KMS-11 (cell line): ENCODE data around the gene PRSS53.

ENCODE experiments used
- H2AFZ ChIP-seq: fragments of 200-600 bp; sonication (generic); 2 replicates; pipeline ENCODE4 v1.6.1; 2016; ENCODE audit warnings: antibody characterized with exemption, mixed run types, low read depth
- H3K27ac ChIP-seq: fragments of 200-600 bp; sonication (generic); 2 replicates; pipeline ENCODE4 v1.6.1; 2016; ENCODE audit warnings: mild to moderate bottlenecking, mixed run types
- H3K27me3 ChIP-seq: fragments of 200-600 bp; sonication (generic); 2 replicates; pipeline ENCODE4 v1.6.1; 2017; ENCODE audit warnings: mild to moderate bottlenecking, low read depth, mixed run types, moderate library complexity; ENCODE audit not compliant: insufficient read depth
- H3K36me3 ChIP-seq: fragments of 200-600 bp; sonication (generic); 2 replicates; pipeline ENCODE4 v1.6.1; 2017; ENCODE audit warnings: mild to moderate bottlenecking, mixed run types; ENCODE audit not compliant: insufficient read depth
- H3K4me1 ChIP-seq: fragments of 200-600 bp; sonication (generic); 2 replicates; pipeline ENCODE4 v1.6.1; 2016; ENCODE audit warnings: mild to moderate bottlenecking, low read depth, mixed run types; ENCODE audit not compliant: poor library complexity, severe bottlenecking
- H3K4me2 ChIP-seq: fragments of 200-600 bp; sonication (generic); 2 replicates; pipeline ENCODE4 v1.7.0; 2016; ENCODE audit warnings: mild to moderate bottlenecking, mixed run types
- H3K4me3 ChIP-seq: fragments of 200-600 bp; sonication (generic); IDR thresholded peaks from 2 replicates; pipeline ENCODE4 v1.6.1; 2017; ENCODE audit warnings: low read depth, low read length, mixed read lengths; ENCODE audit not compliant: insufficient read depth
- H3K79me2 ChIP-seq: fragments of 200-600 bp; sonication (generic); 2 replicates; pipeline ENCODE4 v1.6.1; 2016; ENCODE audit warnings: low read depth, mixed run types; ENCODE audit not compliant: insufficient read depth
- H3K9ac ChIP-seq: fragments of 200-600 bp; sonication (generic); 2 replicates; pipeline ENCODE4 v1.6.1; 2016; ENCODE audit warnings: mild to moderate bottlenecking, mixed run types
- H4K20me1 ChIP-seq: fragments of 200-600 bp; sonication (generic); 2 replicates; pipeline ENCODE4 v1.6.1; 2016; ENCODE audit warnings: mild to moderate bottlenecking, mixed run types; ENCODE audit not compliant: insufficient read depth
- TF ChIP-seq, protein P1 (sequence below): fragments of 200-600 bp; sonication (generic); conservative IDR thresholded peaks from 2 replicates; pipeline ENCODE4 v1.6.1; 2017; ENCODE audit warnings: low read depth, mild to moderate bottlenecking, antibody characterized with exemption, low read length, moderate library complexity, mixed read lengths

Gene PRSS53

DNA sequence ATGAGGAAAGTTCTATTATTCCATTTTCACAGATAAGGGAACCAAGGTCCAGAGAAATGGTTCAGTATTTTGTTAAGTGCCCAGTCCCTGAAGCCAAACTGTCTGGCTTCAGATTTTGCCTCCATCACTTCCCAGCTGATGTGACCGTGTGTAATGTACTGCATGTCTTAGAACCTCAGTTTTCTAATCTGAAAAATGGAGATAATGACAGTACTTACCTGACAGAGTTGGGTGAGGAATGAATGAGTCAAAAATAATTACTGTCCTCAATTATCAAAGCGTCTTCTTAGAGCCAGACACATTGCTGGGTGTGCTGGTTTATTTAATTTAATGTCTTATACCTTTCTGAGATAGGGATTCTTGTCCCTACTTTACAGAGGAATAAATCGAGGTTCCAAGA lies 21.4 kb downstream of the PRSS53 start:
- no peaks in the 10 kb centered on the region for H3K27me3 ChIP-seq
- peaks cover 15% of the 10 kb centered on the region for H3K4me1 ChIP-seq
- TF ChIP-seq, protein P1, sequence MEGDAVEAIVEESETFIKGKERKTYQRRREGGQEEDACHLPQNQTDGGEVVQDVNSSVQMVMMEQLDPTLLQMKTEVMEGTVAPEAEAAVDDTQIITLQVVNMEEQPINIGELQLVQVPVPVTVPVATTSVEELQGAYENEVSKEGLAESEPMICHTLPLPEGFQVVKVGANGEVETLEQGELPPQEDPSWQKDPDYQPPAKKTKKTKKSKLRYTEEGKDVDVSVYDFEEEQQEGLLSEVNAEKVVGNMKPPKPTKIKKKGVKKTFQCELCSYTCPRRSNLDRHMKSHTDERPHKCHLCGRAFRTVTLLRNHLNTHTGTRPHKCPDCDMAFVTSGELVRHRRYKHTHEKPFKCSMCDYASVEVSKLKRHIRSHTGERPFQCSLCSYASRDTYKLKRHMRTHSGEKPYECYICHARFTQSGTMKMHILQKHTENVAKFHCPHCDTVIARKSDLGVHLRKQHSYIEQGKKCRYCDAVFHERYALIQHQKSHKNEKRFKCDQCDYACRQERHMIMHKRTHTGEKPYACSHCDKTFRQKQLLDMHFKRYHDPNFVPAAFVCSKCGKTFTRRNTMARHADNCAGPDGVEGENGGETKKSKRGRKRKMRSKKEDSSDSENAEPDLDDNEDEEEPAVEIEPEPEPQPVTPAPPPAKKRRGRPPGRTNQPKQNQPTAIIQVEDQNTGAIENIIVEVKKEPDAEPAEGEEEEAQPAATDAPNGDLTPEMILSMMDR = no peak
- H2AFZ ChIP-seq = no peak overlapping the region
- H3K9ac ChIP-seq = no peak overlapping the region
- H3K36me3 ChIP-seq = no peaks in the 10 kb centered on the region
- H4K20me1 ChIP-seq = 0 out of 2 replicates have a peak, but pooled peaks cover 8% of the 10 kb centered on the region
- no peak overlapping the region for H3K27ac ChIP-seq
- no peak overlapping the region for H3K4me3 ChIP-seq
- no peak overlapping the region for H3K4me2 ChIP-seq
- peaks cover 43% of the 10 kb centered on the region; the same call in 1 of the 2 replicates for H3K79me2 ChIP-seq

DNA sequence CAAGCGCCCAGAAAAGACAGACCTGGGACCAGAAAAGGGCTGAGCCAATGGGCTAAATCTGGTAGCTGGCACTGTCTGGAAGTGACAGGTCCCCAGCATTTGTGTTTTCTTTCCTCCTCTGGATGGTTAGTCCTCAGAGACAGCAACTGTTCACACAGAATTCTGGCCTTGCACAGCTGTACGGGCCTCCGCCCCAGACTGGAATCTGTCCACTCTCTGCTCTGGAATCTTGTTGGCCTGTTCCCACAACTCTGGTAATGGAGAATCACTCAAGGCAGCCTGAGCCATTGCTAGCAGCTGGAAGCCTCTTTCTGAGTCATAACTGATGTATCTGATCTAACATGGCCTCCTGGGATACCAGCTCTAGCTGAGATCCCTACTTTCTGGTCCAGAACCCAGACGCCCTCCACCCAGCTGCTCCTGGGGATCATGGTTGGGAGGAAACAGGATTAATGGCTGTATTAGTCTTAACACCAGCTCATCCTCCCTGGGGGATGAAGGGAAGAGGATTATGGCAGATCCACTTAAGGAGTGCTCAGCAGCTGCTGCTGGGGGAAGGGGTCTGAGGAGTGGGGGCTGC lies 23.8 kb downstream of the PRSS53 start:
- H3K9ac ChIP-seq = no peak overlapping the region
- H3K4me2 ChIP-seq = no peak overlapping the region
- TF ChIP-seq, protein P1 = no peak

DNA sequence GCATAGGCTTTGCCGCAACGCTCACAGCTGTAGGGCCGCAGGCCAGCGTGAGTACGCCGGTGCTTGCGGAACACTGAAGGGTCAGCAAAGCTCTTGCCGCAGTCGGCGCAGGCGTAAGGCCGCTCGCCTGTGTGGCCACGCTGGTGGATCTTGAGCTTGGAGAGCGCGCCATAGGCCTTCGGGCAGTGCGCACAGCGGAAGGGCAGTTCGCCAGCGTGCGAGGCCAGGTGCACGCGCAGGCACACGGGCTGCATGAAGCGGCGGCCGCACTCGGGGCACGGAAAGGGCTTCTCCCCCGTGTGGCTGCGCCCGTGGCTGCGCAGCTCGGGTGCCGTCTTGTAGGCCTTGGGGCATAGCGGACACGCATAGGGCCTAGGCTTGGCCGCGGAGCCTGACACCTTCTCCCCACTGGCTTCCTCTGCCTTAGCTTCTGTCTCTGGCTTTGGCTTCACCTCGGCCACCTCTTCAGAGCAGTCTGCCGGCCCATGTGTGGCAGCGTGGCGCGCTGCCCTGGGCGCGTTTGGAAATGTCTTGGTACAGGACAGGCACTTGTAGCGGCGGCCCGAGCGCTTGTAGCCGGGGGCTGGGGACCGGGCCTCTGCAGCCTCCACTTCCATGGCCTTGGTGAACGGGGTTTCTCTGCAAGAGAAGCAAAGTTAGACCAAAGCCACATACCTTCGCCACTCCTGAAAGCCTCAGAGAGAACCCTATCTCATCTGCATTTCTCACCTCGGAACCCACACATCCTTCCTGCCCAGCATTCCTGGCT lies 24.7 kb downstream of the PRSS53 start:
- no peak overlapping the region for H3K27ac ChIP-seq
- H3K4me1 ChIP-seq = no peaks in the 10 kb centered on the region
- H2AFZ ChIP-seq = no peak overlapping the region
- H3K4me3 ChIP-seq = no peak overlapping the region
- TF ChIP-seq, protein P1 = no peak
- no peak overlapping the region for H3K9ac ChIP-seq
- H3K79me2 ChIP-seq = peaks cover 16% of the 10 kb centered on the region; the same call in 1 of the 2 replicates
- no peaks in the 10 kb centered on the region for H3K36me3 ChIP-seq
- H4K20me1 ChIP-seq = 0 out of 2 replicates have a peak, but pooled peaks cover 8% of the 10 kb centered on the region
- H3K4me2 ChIP-seq = no peak overlapping the region
- no peaks in the 10 kb centered on the region for H3K27me3 ChIP-seq

More for the DNA sequence above, 23.8 kb downstream of the PRSS53 start:
- Histone ChIP-seq H3K36me3 (no peaks in the 10 kb centered on the region), H3K79me2 (peaks cover 24% of the 10 kb centered on the region; the same call in 1 of the 2 replicates), H2AFZ (no peak overlapping the region), H3K27me3 (no peaks in the 10 kb centered on the region), H3K4me1 (no peaks in the 10 kb centered on the region), H4K20me1 (0 out of 2 replicates have a peak, but pooled peaks cover 8% of the 10 kb centered on the region), H3K4me3 (no peak overlapping the region), H3K27ac (no peak overlapping the region)

DNA sequence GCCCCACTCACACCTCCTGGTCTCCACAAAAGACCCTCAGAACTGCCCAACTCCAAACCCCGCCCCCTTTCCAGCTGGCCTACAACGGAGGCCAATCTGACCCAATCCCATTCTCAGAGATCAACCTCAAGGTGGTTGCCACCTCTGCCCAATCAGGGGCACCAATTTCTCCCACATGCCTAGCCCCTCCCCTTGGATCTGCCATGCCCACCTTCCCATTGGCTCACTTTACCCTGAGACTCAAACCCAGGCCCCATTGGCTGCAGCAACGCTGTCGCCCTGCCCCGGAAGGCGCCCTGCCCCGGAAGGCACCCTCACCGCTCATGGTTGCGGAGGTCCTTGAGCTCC lies 25.3 kb downstream of the PRSS53 start:
- Histone ChIP-seq H2AFZ (no peak overlapping the region), H3K4me3 (no peak overlapping the region), H3K79me2 (peaks cover 11% of the 10 kb centered on the region; the same call in 1 of the 2 replicates), H3K36me3 (no peaks in the 10 kb centered on the region), H3K4me1 (no peaks in the 10 kb centered on the region), H3K4me2 (no peak overlapping the region), H3K9ac (no peak overlapping the region), H4K20me1 (0 out of 2 replicates have a peak, but pooled peaks cover 8% of the 10 kb centered on the region), H3K27me3 (no peaks in the 10 kb centered on the region), H3K27ac (no peak overlapping the region)
- TF ChIP-seq, protein P1 = no peak
